Panc1 (cell line): ENCODE measurements around the gene CD58. TPM values are rescaled to one million over a fixed set of nuclear protein-coding genes. Genes with fewer than 3 reads are reported as not detected.
"Not testable (repeated sequence)": the region's sequence is repeated elsewhere in the genome, so short reads cannot be mapped to it uniquely, and the experiment has no call there.

Source experiments
- ATAC-seq: fragments of 200-7000 bp; cut with Tn5 transposase; 2 replicates; pipeline ENCODE4 v1.9.1; 2020; ENCODE audit warnings: mild to moderate bottlenecking, moderate library complexity
- BruUV-seq: library from RNA; stranded (reverse); fragments of 400-500 nt; replicated peaks from 2 replicates; lab custom pipeline; 2021; lab: Mats Ljungman, UMichigan
- CTCF ChIA-PET: fragments of 300-600 bp; sonication (Branson Sonifier 250); formaldehyde crosslinking; loops from one replicate; lab custom pipeline; 2022; ENCODE audit warnings: antibody characterized with exemption; lab: Charles Lee
- POLR2A ChIA-PET: fragments of 300-600 bp; sonication (Branson Sonifier 250); formaldehyde crosslinking; loops from one replicate; lab custom pipeline; 2022; ENCODE audit warnings: antibody characterized with exemption; lab: Charles Lee
- DNase-seq: peaks from one replicate; pipeline ENCODE4 v3.0.0-alpha.2; 2010; ENCODE audit warnings: low read depth, low spot score
- H3K27ac ChIP-seq: 2 replicates; pipeline ENCODE4 v1.5.1; 2011; ENCODE audit warnings: mild to moderate bottlenecking, low read length, inconsistent platforms
- H3K27me3 ChIP-seq: fragments of 200-500 bp; sonication (Bioruptor generic); 2 replicates; pipeline ENCODE4 v1.6.0; 2014; ENCODE audit warnings: low read length, inconsistent platforms; ENCODE audit not compliant: control insufficient read depth, insufficient read depth
- H3K36me3 ChIP-seq: fragments of 200-500 bp; sonication (Bioruptor generic); 2 replicates; pipeline ENCODE4 v1.5.1; 2014; ENCODE audit warnings: inconsistent platforms, mild to moderate bottlenecking, low read length, moderate library complexity; ENCODE audit not compliant: control insufficient read depth, insufficient read depth
- H3K4me1 ChIP-seq: 2 replicates; pipeline ENCODE4 v1.5.1; 2011; ENCODE audit warnings: inconsistent platforms, mild to moderate bottlenecking, low read length, moderate library complexity; ENCODE audit not compliant: control insufficient read depth, insufficient read depth
- H3K4me3 ChIP-seq, 2 experiments: 2 replicates each; pipeline ENCODE4 v1.5.1; 2011 to 2012; ENCODE audit warnings: low read depth in 2 of 2, low read length in 2 of 2, mild to moderate bottlenecking in 2 of 2, inconsistent platforms in 1 of 2, moderate library complexity in 1 of 2
- H3K9me3 ChIP-seq: fragments of 200-500 bp; sonication (Bioruptor generic); 2 replicates; pipeline ENCODE4 v1.5.1; 2014; ENCODE audit warnings: low read depth, mild to moderate bottlenecking, inconsistent platforms, low read length, moderate library complexity; ENCODE audit not compliant: control insufficient read depth, insufficient read depth
- CTCF ChIP-seq: fragments of 450-650 bp; IDR thresholded peaks from 2 replicates; pipeline ENCODE4 v1.5.1; 2017; ENCODE audit warnings: mild to moderate bottlenecking
- POLR2AphosphoS5 ChIP-seq: IDR thresholded peaks from 2 replicates; pipeline ENCODE4 v1.6.1; 2012; ENCODE audit warnings: mild to moderate bottlenecking, low read depth, low read length, moderate library complexity
- REST ChIP-seq, 2 experiments: IDR thresholded peaks; 2 replicates each; pipeline ENCODE4 v1.6.1; 2011 to 2012; ENCODE audit warnings: low read depth in 2 of 2, control low read depth in 1 of 2, low read length in 1 of 2, mild to moderate bottlenecking in 1 of 2, moderate library complexity in 1 of 2; ENCODE audit not compliant: insufficient read depth in 1 of 2
- SIN3A ChIP-seq: IDR thresholded peaks from 2 replicates; pipeline ENCODE4 v1.6.1; 2012; ENCODE audit warnings: low read depth, mild to moderate bottlenecking, low read length, moderate library complexity, borderline replicate concordance; ENCODE audit not compliant: insufficient read depth
- TCF7L2 ChIP-seq: IDR thresholded peaks from 2 replicates; pipeline ENCODE4 v1.6.1; 2011; ENCODE audit warnings: mild to moderate bottlenecking, low read depth, low read length, inconsistent platforms
- in situ Hi-C: cut with HindIII; loops from 2 replicates; pipeline ENCODE4 v1.10.0; 2016; ENCODE audit warnings: low sequenced_read_pairs, low pct_unique_long_range_greater_than_20kb
- intact Hi-C: fragments of 100-400 bp; cut with micrococcal nuclease; formaldehyde crosslinking; loops from one replicate; pipeline ENCODE4 v1.10.0; 2022; ENCODE audit not compliant: unreplicated experiment
- total RNA-seq: library from RNA; stranded (reverse); gene quantifications from one replicate; pipeline ENCODE4 v1.2.1, GENCODE V29; 2021; ENCODE audit not compliant: unreplicated experiment

CD58 gene
- total RNA-seq, 1 experiment from 2014 or later = 12.6 TPM

- Histone ChIP-seq H3K9me3 (no peaks in the 10 kb centered on the region), H3K36me3 (no peaks in the 10 kb centered on the region), H3K27me3 (no peaks in the 10 kb centered on the region), H3K4me1 (no peaks in the 10 kb centered on the region), H3K4me3 (no peak overlapping the region), H3K27ac (no peak overlapping the region)
- DNase-seq = no peak
- intact Hi-C loops = no loop called here
- no TSS peak for BruUV-seq
- ATAC-seq = no peak
- no peak for TF ChIP-seq REST (IDR thresholded peaks at IDR 0.05; ENCODE audit: insufficient read depth in 1 of 2, low read depth in 2 of 2, low read length in 1 of 2)
- TF ChIP-seq CTCF = no peak
- no peak for TF ChIP-seq TCF7L2
- no peak for TF ChIP-seq SIN3A
- no peak for TF ChIP-seq POLR2AphosphoS5
- in situ Hi-C loops = no loop called here
- POLR2A ChIA-PET = no interaction called here
- CTCF ChIA-PET = no interaction called here
These were observed 34.5 kb upstream of the CD58 start for GRCh38 chr1:116605315-116605714.

GRCh38 chr1:116604408-116604807 is 33.6 kb upstream of the CD58 start:
- DNase-seq, H3K9me3 ChIP-seq, H3K27me3 ChIP-seq, H3K27ac ChIP-seq, H3K4me3 ChIP-seq, CTCF ChIA-PET, H3K4me1 ChIP-seq, BruUV-seq, POLR2A ChIA-PET, H3K36me3 ChIP-seq, in situ Hi-C loops, intact Hi-C loops, ATAC-seq: not testable (repeated sequence)

GRCh38 chr1:116603646-116604045 is 32.8 kb upstream of the CD58 start:
- H3K9me3 ChIP-seq, ATAC-seq, H3K4me3 ChIP-seq, H3K36me3 ChIP-seq, intact Hi-C loops, H3K27ac ChIP-seq, H3K4me1 ChIP-seq, BruUV-seq, H3K27me3 ChIP-seq, POLR2A ChIA-PET, CTCF ChIA-PET, DNase-seq, in situ Hi-C loops: not testable (repeated sequence)

GRCh38 chr1:116599369-116599768 is 28.5 kb upstream of the CD58 start:
- ATAC-seq, H3K4me1 ChIP-seq, H3K9me3 ChIP-seq, POLR2A ChIA-PET, intact Hi-C loops, CTCF ChIA-PET, H3K27me3 ChIP-seq, H3K4me3 ChIP-seq, in situ Hi-C loops, DNase-seq, H3K36me3 ChIP-seq, BruUV-seq, H3K27ac ChIP-seq: not testable (repeated sequence)

- DNase-seq, ATAC-seq, H3K4me3 ChIP-seq, CTCF ChIA-PET, BruUV-seq, H3K9me3 ChIP-seq, POLR2A ChIA-PET, H3K27ac ChIP-seq, intact Hi-C loops, H3K36me3 ChIP-seq, H3K4me1 ChIP-seq, H3K27me3 ChIP-seq, in situ Hi-C loops: not testable (repeated sequence)
These were observed 27.7 kb upstream of the CD58 start for GRCh38 chr1:116598420-116599036.
